Stimulated activated CD4-positive, alpha-beta T cell treated with anti-CD3 and anti-CD28 coated beads, Interleukin-15, amount 100 ng/mL, for 1 hour (primary cell): Measurements from ENCODE around the gene SAMD15.
"Not testable (repeated sequence)": the region's sequence is repeated elsewhere in the genome, so short reads cannot be mapped to it uniquely, and the experiment has no call there.

Experiments used
- DNase-seq, 2 donors: peaks; one replicate each; pipeline ENCODE4 v3.0.0-alpha.2; 2020; ENCODE audit warnings: low read depth in 1 of 2, low spot score in 1 of 2

The SAMD15 gene

GRCh38 chr14:77376771-77377501 is at the start of gene SAMD15, which contains the start of gene TMED8:
Gene SAMD15 (plus strand): TSS chr14:77377379. CDS start chr14:77377419, 40 bp downstream.
Gene TMED8 (minus strand): TSS chr14:77377094. CDS start chr14:77377053, 41 bp downstream.
- DNase-seq, result peak; percentile 67 to 77

- no peak for DNase-seq
These were observed 47.3 kb upstream of the SAMD15 start for GRCh38 chr14:77329872-77330271.

GRCh38 chr14:77335576-77335975 is 41.6 kb upstream of the SAMD15 start:
- no peak for DNase-seq

GRCh38 chr14:77337255-77337654 is 39.9 kb upstream of the SAMD15 start:
- not testable (repeated sequence) for DNase-seq

GRCh38 chr14:77337880-77338279 is 39.3 kb upstream of the SAMD15 start:
- DNase-seq, result no peak

GRCh38 chr14:77338302-77338701 is 38.9 kb upstream of the SAMD15 start:
- DNase-seq, result no peak

- DNase-seq, result no peak
These were observed 37.8 kb upstream of the SAMD15 start for GRCh38 chr14:77339407-77339806.

GRCh38 chr14:77340389-77340788 is 36.8 kb upstream of the SAMD15 start:
- no peak for DNase-seq

- DNase-seq, result no peak
These were observed 34.3 kb upstream of the SAMD15 start for GRCh38 chr14:77342726-77343397.

GRCh38 chr14:77343662-77344061 is 33.5 kb upstream of the SAMD15 start:
- no peak for DNase-seq

- DNase-seq, result no peak
These were observed 32.7 kb upstream of the SAMD15 start for GRCh38 chr14:77344377-77344996.

GRCh38 chr14:77346495-77346894 is 30.7 kb upstream of the SAMD15 start:
- DNase-seq, result no peak

GRCh38 chr14:77347751-77348150 is 29.4 kb upstream of the SAMD15 start:
- DNase-seq, result no peak

GRCh38 chr14:77353469-77354141 is 23.6 kb upstream of the SAMD15 start:
- DNase-seq, result no peak

- no peak for DNase-seq
These were observed 21.4 kb upstream of the SAMD15 start for GRCh38 chr14:77355811-77356210.

GRCh38 chr14:77356899-77357298 is 20.3 kb upstream of the SAMD15 start:
- no peak for DNase-seq

- DNase-seq, result no peak
These were observed 17.6 kb upstream of the SAMD15 start for GRCh38 chr14:77359626-77360025.

- DNase-seq, result no peak
These were observed 13.0 kb upstream of the SAMD15 start for GRCh38 chr14:77364146-77364545.

GRCh38 chr14:77369285-77369684 is 7.9 kb upstream of the SAMD15 start:
- no peak for DNase-seq

GRCh38 chr14:77372304-77372841 is 4.8 kb upstream of the SAMD15 start:
- DNase-seq, result no peak
